K562 (cell line): ENCODE results near the gene TERT. TPM values are rescaled to one million over a fixed set of nuclear protein-coding genes. Genes with fewer than 3 reads are reported as not detected.

Experiments
- ATAC-seq: fragments of 200-7000 bp; cut with Tn5 transposase; 3 replicates; pipeline ENCODE4 v1.9.1; 2020; ENCODE audit warnings: moderate library complexity
- BruUV-seq: library from RNA; stranded (reverse); fragments of 400-500 nt; replicated peaks from 2 replicates; lab custom pipeline; 2021; lab: Mats Ljungman, UMichigan
- CTCF ChIA-PET: fragments of 300-600 bp; formaldehyde crosslinking; extraction: SDS; loops from one replicate; lab custom pipeline; 2021; ENCODE audit warnings: low intra/inter-chr PET ratio; lab: Yijun Ruan, JAX
- POLR2A ChIA-PET: fragments of 300-600, 350-650 bp; sonication (Branson Sonifier 250); formaldehyde crosslinking; extraction: SDS; loops from one replicate; lab custom pipeline; 2021; ENCODE audit warnings: antibody characterized with exemption, inconsistent platforms; lab: Yijun Ruan, JAX
- DNase-seq, 4 experiments: peaks; one replicate each; pipeline versions ENCODE4 v3.0.0 to v3.0.0-alpha.2; 2011 to 2018; ENCODE audit warnings: low spot score in 3 of 4, mixed read lengths in 3 of 4; ENCODE audit errors: extremely low read depth in 1 of 4
- FAIRE-seq: peaks from 2 replicates; lab custom pipeline; 2011; peaks lifted over from hg19 to GRCh38; lab: Jason Lieb, UNC
- H2AFZ ChIP-seq: 2 replicates; pipeline ENCODE4 v1.6.0; 2011; ENCODE audit warnings: low read depth, low read length, control low read depth, inconsistent platforms
- H3K27ac ChIP-seq: fragments of 200-600 bp; 3 replicates; pipeline ENCODE4 v1.8.0; 2011; ENCODE audit warnings: low read depth, mild to moderate bottlenecking, control low read depth, inconsistent platforms, low read length, moderate library complexity, mixed read lengths; ENCODE audit errors: extremely low read depth
- H3K27me3 ChIP-seq, 2 experiments: fragments of 300-600 bp in 1 of 2; 2 replicates in 1 of 2; 3 replicates in 1 of 2; pipeline versions ENCODE4 v1.6.0 to v1.8.0; 2011; ENCODE audit warnings: inconsistent platforms in 2 of 2, low read length in 2 of 2, mild to moderate bottlenecking in 1 of 2, mixed read lengths in 1 of 2, moderate library complexity in 1 of 2; ENCODE audit not compliant: control insufficient read depth in 2 of 2, insufficient read depth in 2 of 2
- H3K36me3 ChIP-seq: fragments of 300-600 bp; 3 replicates; pipeline ENCODE4 v1.8.0; 2011; ENCODE audit warnings: mild to moderate bottlenecking, low read length, inconsistent platforms; ENCODE audit not compliant: control insufficient read depth, insufficient read depth
- H3K4me1 ChIP-seq, 2 experiments: fragments of 200-600 bp in 1 of 2; replicated peaks in 1 of 2; 2 replicates in 1 of 2; 3 replicates in 1 of 2; pipeline versions ENCODE4 v1.5.1 to v1.8.0; 2011; ENCODE audit warnings: inconsistent platforms in 2 of 2, low read length in 2 of 2, mild to moderate bottlenecking in 1 of 2, mixed read lengths in 1 of 2, moderate library complexity in 1 of 2; ENCODE audit not compliant: control insufficient read depth in 2 of 2, insufficient read depth in 2 of 2
- H3K4me2 ChIP-seq: 2 replicates; pipeline ENCODE4 v1.6.1; 2011; ENCODE audit warnings: low read length, control low read depth, inconsistent platforms, mixed read lengths; ENCODE audit not compliant: insufficient read depth
- H3K4me3 ChIP-seq: fragments of 200-600 bp; sonication (generic), shearing (Covaris generic); 2 replicates; pipeline ENCODE4 v1.5.1; 2016; ENCODE audit warnings: control low read depth, inconsistent platforms
- H3K79me2 ChIP-seq: fragments of 200-600 bp; 3 replicates; pipeline ENCODE4 v1.8.0; 2011; ENCODE audit warnings: low read length, inconsistent platforms; ENCODE audit not compliant: control insufficient read depth, insufficient read depth
- H3K9ac ChIP-seq, 2 experiments: 2 replicates each; pipeline versions ENCODE4 v1.6.0 to v1.6.1; 2011; ENCODE audit warnings: low read depth in 2 of 2, low read length in 2 of 2, control low read depth in 1 of 2, inconsistent platforms in 1 of 2, mild to moderate bottlenecking in 1 of 2, mixed read lengths in 1 of 2; ENCODE audit not compliant: insufficient read depth in 1 of 2
- H3K9me1 ChIP-seq: one replicate; pipeline ENCODE4 v1.6.0; 2011; ENCODE audit warnings: inconsistent platforms, mild to moderate bottlenecking, low read length, moderate library complexity; ENCODE audit not compliant: control insufficient read depth, insufficient read depth
- H3K9me3 ChIP-seq: replicated peaks from 2 replicates; pipeline ENCODE4 v1.5.1; 2011; ENCODE audit warnings: low read depth, low read length, inconsistent platforms; ENCODE audit not compliant: control insufficient read depth, insufficient read depth
- H4K20me1 ChIP-seq: replicated peaks from 2 replicates; pipeline ENCODE4 v1.6.1; 2011; ENCODE audit warnings: low read length, inconsistent platforms, mixed read lengths; ENCODE audit not compliant: control insufficient read depth, insufficient read depth
- CBX8 ChIP-seq: fragments of 200-600 bp; sonication (generic); IDR thresholded peaks from 2 replicates; pipeline ENCODE4 v1.6.1; 2012; ENCODE audit warnings: borderline replicate concordance, mixed run types, low read depth, mild to moderate bottlenecking, moderate library complexity, mixed read lengths, low read length, control low read depth, inconsistent platforms; ENCODE audit not compliant: poor library complexity, severe bottlenecking; ENCODE audit errors: extremely low read depth
- CREM ChIP-seq: IDR thresholded peaks from 2 replicates; pipeline ENCODE4 v1.6.1; 2014; ENCODE audit warnings: antibody characterized with exemption, low read depth
- FOS ChIP-seq: IDR thresholded peaks from 3 replicates; pipeline ENCODE4 v1.6.1; 2011; ENCODE audit not compliant: insufficient read length; ENCODE audit errors: extremely low read depth
- KDM5B ChIP-seq: fragments of 200-600 bp; sonication (generic); IDR thresholded peaks from 2 replicates; pipeline ENCODE4 v1.6.1; 2012; ENCODE audit warnings: low read depth, mild to moderate bottlenecking, moderate library complexity, low read length, control low read depth, inconsistent platforms; ENCODE audit not compliant: insufficient replicate concordance
- KLF6 ChIP-seq: fragments of 250-450 bp; sonication (Bioruptor Pico); IDR thresholded peaks from 2 replicates; pipeline ENCODE4 v1.4.0; 2020; ENCODE audit warnings: mild to moderate bottlenecking, moderate library complexity, borderline replicate concordance
- LEF1 ChIP-seq: fragments of 450-650 bp; IDR thresholded peaks from 2 replicates; pipeline ENCODE4 v1.6.1; 2016; ENCODE audit warnings: mild to moderate bottlenecking
- OTX1 ChIP-seq: fragments of 450-650 bp; formaldehyde crosslinking; IDR thresholded peaks from 2 replicates; pipeline ENCODE4 v1.4.0; 2022; ENCODE audit warnings: mild to moderate bottlenecking
- ZBTB11 ChIP-seq, 3 experiments: fragments of 200-800 bp in 1 of 3; fragments of 250-450 bp in 1 of 3; fragments of 450-650 bp in 1 of 3; sonication (Bioruptor Pico) in 1 of 3; sonication (Bioruptor generic) in 1 of 3; formaldehyde crosslinking in 1 of 3; IDR thresholded peaks; 2 replicates each; pipeline versions ENCODE4 v1.6.1 to v1.8.0; 2016 to 2022; ENCODE audit warnings: mild to moderate bottlenecking in 2 of 3, missing genetic modification characterization in 2 of 3, missing compliant biosample characterization in 1 of 3, moderate library complexity in 1 of 3
- ZNF175 ChIP-seq: fragments of 200-800 bp; sonication (Bioruptor generic); IDR thresholded peaks from 2 replicates; pipeline ENCODE4 v1.6.1; 2016; ENCODE audit warnings: low read depth, mild to moderate bottlenecking, missing genetic modification characterization, missing compliant biosample characterization
- ZNF584 ChIP-seq: fragments of 200-800 bp; sonication (Bioruptor generic); IDR thresholded peaks from 2 replicates; pipeline ENCODE4 v1.6.1; 2016; ENCODE audit warnings: low read depth, mild to moderate bottlenecking, missing genetic modification characterization, missing compliant biosample characterization
- WGBS: fragments of 100-300 bp; shearing (Covaris generic); methylation state at CpG from one replicate; pipeline ENCODE4 v1.1.6; 2016; ENCODE audit warnings: low coverage, mixed read lengths; ENCODE audit not compliant: insufficient coverage; ENCODE audit errors: missing lambda C conversion rate; 5-methylcytosine and 5-hydroxymethylcytosine counted together
- in situ Hi-C: fragments of 300-500 bp; cut with MboI; formaldehyde crosslinking; loops from 4 replicates; pipeline ENCODE4 v1.15.0; 2018; ENCODE audit warnings: inconsistent platforms, mixed read lengths
- intact Hi-C: fragments of 100-400 bp; cut with micrococcal nuclease; formaldehyde crosslinking; loops from 2 replicates; pipeline ENCODE4 v1.14.2; 2022
- polyA plus RNA-seq, 8 experiments: library from polyadenylated mRNA; depleted of rRNA in 4 of 8; stranded (reverse) in 5 of 8; unstranded in 3 of 8; fragments of >200 nt; fragmentation: Nextera tagmentation in 2 of 8; fragmentation: Illumina TruSeq in 1 of 8; extraction: Ambion mirVana in 2 of 8; extraction: Trizol in 1 of 8; gene quantifications; 2 replicates each; pipeline versions ENCODE4 v1.2.1 to v1.2.3, GENCODE V29; 2011 to 2014; ENCODE audit warnings: inconsistent platforms in 1 of 8, missing spikeins in 1 of 8
- total RNA-seq, 7 experiments: library from RNA; depleted of rRNA in 6 of 7; stranded (reverse); fragments of >200 nt in 6 of 7; fragmentation: Illumina TruSeq in 2 of 7; extraction: Trizol in 2 of 7; gene quantifications; 2 replicates each; pipeline versions ENCODE4 v1.2.1 to v1.2.3, GENCODE V29; 2011 to 2021; ENCODE audit warnings: low replicate concordance in 1 of 7

The TERT gene
- total and polyA plus RNA-seq, 9 of the 15 experiments (the other 6 are each of a cell fraction or from before 2014, with no cell fraction given): 0.08 to 4.5 (median 0.98) TPM; not detected in 1

- TF ChIP-seq ZBTB11 (CRISPR knock-in tag; IDR thresholded peaks at IDR 0.05): no peak
- no peak for TF ChIP-seq FOS
- TF ChIP-seq ZNF584 (CRISPR knock-in tag): no peak
- TF ChIP-seq CREM: no peak
- TF ChIP-seq CBX8: no peak
- no peak for TF ChIP-seq KLF6 (CRISPR knock-in tag)
Observed at GRCh38 chr5:1265026-1265425, 29.8 kb downstream of the TERT start (continued).

GRCh38 chr5:1264211-1264610, 30.7 kb downstream of the TERT start:
- H3K9ac ChIP-seq: no peak overlapping the region
- FAIRE-seq (no peak), DNase-seq (no peak), ATAC-seq (no peak)
- 26% methylated on average over 16 of the region's 18 CpGs for WGBS
- intact Hi-C loops (no loop called here), in situ Hi-C loops (no loop called here)
- no peak overlapping the region for H3K27ac ChIP-seq
- no peak overlapping the region for H3K4me3 ChIP-seq
- no peaks in the 10 kb centered on the region for H3K9me3 ChIP-seq
- ChIA-PET POLR2A (no interaction called here), CTCF (no interaction called here)
- H3K4me2 ChIP-seq: no peak overlapping the region
- peaks cover 8% of the 10 kb centered on the region; the same call in 1 of the 2 replicates for H4K20me1 ChIP-seq
- H3K27me3 ChIP-seq: peaks cover 11 to 54% of the 10 kb centered on the region in 2 experiments; a peak in 4 of 5 replicates
- BruUV-seq: no TSS peak
- no peaks in the 10 kb centered on the region for H3K9me1 ChIP-seq
- no peak overlapping the region for H2AFZ ChIP-seq
- no peaks in the 10 kb centered on the region for H3K36me3 ChIP-seq
- H3K4me1 ChIP-seq: peaks cover 0 to 3% of the 10 kb centered on the region in 2 experiments; a peak in 1 of 5 replicates
- no peaks in the 10 kb centered on the region for H3K79me2 ChIP-seq
- no peak for TF ChIP-seq ZNF175
- TF ChIP-seq OTX1 (CRISPR knock-in tag): no peak
- TF ChIP-seq KDM5B: no peak
- no peak for TF ChIP-seq LEF1
